Suprapubic skin (tissue), 4 donors: ENCODE data around the gene DMXL1. TPM values are rescaled to one million over a fixed set of nuclear protein-coding genes. Genes with fewer than 3 reads are reported as not detected.

ENCODE experiments used
- DNase-seq, 2 donors: peaks; one replicate each; pipeline ENCODE4 v3.0.0-alpha.2; 2019; ENCODE audit warnings: low spot score in 2 of 2
- H3K27ac ChIP-seq: fragments of 200-600 bp; sonication (generic); one replicate; pipeline ENCODE4 v1.5.1; 2019
- H3K27me3 ChIP-seq: fragments of 200-600 bp; sonication (generic); one replicate; pipeline ENCODE4 v1.5.1; 2019
- H3K36me3 ChIP-seq: fragments of 200-600 bp; sonication (generic); one replicate; pipeline ENCODE4 v1.5.1; 2019
- H3K4me1 ChIP-seq: fragments of 200-600 bp; sonication (generic); one replicate; pipeline ENCODE4 v1.5.1; 2019
- H3K4me3 ChIP-seq: fragments of 200-600 bp; sonication (generic); one replicate; pipeline ENCODE4 v1.5.1; 2019; ENCODE audit warnings: mild to moderate bottlenecking
- H3K9me3 ChIP-seq: fragments of 200-600 bp; sonication (generic); one replicate; pipeline ENCODE4 v1.5.1; 2019
- CTCF ChIP-seq, 2 donors: fragments of 200-600 bp in 1 of 2; fragments of 450-650 bp in 1 of 2; sonication (generic) in 1 of 2; IDR thresholded peaks; one replicate each; pipeline ENCODE4 v1.5.1; 2016 to 2019; ENCODE audit warnings: antibody characterized with exemption in 2 of 2, mild to moderate bottlenecking in 1 of 2, moderate library complexity in 1 of 2
- EP300 ChIP-seq: sonication (generic); formaldehyde crosslinking; IDR thresholded peaks from one replicate; pipeline ENCODE4 v1.6.1; 2017; ENCODE audit warnings: antibody characterized with exemption
- POLR2A ChIP-seq, 2 donors: fragments of 450-650 bp; IDR thresholded peaks; one replicate each; pipeline ENCODE4 v1.6.1; 2017; ENCODE audit warnings: antibody characterized with exemption in 2 of 2, mild to moderate bottlenecking in 2 of 2, moderate library complexity in 2 of 2
- POLR2AphosphoS5 ChIP-seq, 3 donors: sonication (generic); formaldehyde crosslinking; IDR thresholded peaks; one replicate each; pipeline ENCODE4 v1.6.1; 2017; ENCODE audit warnings: antibody characterized with exemption in 3 of 3
- WGBS: methylation state at CpG from one replicate; pipeline ENCODE4 v1.1.5; 2018; 5-methylcytosine and 5-hydroxymethylcytosine counted together
- total RNA-seq, 4 donors: library from RNA; depleted of rRNA; stranded (reverse); fragments of >200 nt; gene quantifications; one replicate each; pipeline ENCODE4 v1.1.0, GENCODE V29; 2016

The DMXL1 gene
- total RNA-seq, 4 donors from 2014 or later: 38.8 to 79.1 (median 47.9) TPM

- 94% methylated on average over 3 of the region's 3 CpGs for WGBS
Measured at GRCh38 chr5:119083679-119084078, 12.8 kb downstream of the DMXL1 start.

GRCh38 chr5:119088438-119088837, 17.6 kb downstream of the DMXL1 start:
- Histone ChIP-seq H3K27ac (no peak overlapping the region), H3K4me3 (no peak overlapping the region), H3K36me3 (no peaks in the 10 kb centered on the region), H3K4me1 (no peaks in the 10 kb centered on the region), H3K27me3 (no peaks in the 10 kb centered on the region), H3K9me3 (peaks cover 6% of the 10 kb centered on the region)
- no peak for DNase-seq
- 71% methylated on average over 2 of the region's 2 CpGs for WGBS
- TF ChIP-seq EP300 (no peak), POLR2A (IDR thresholded peaks at IDR 0.05) (no peak), CTCF (IDR thresholded peaks at IDR 0.05) (no peak), POLR2AphosphoS5 (IDR thresholded peaks at IDR 0.05) (no peak)

More at GRCh38 chr5:119083679-119084078, 12.8 kb downstream of the DMXL1 start:
- TF ChIP-seq EP300 (no peak), POLR2A (IDR thresholded peaks at IDR 0.05) (no peak), CTCF (IDR thresholded peaks at IDR 0.05) (no peak), POLR2AphosphoS5 (IDR thresholded peaks at IDR 0.05) (no peak)
- H3K27ac ChIP-seq: no peak overlapping the region
- H3K9me3 ChIP-seq: no peaks in the 10 kb centered on the region
- H3K27me3 ChIP-seq: no peaks in the 10 kb centered on the region
- no peak for DNase-seq
- H3K36me3 ChIP-seq: no peaks in the 10 kb centered on the region
- peaks cover 26% of the 10 kb centered on the region for H3K4me1 ChIP-seq
- no peak overlapping the region for H3K4me3 ChIP-seq

GRCh38 chr5:119095611-119096010, 24.7 kb downstream of the DMXL1 start:
- TF ChIP-seq EP300: no peak
- TF ChIP-seq POLR2A (IDR thresholded peaks at IDR 0.05): no peak
- no peak for TF ChIP-seq CTCF (IDR thresholded peaks at IDR 0.05)

GRCh38 chr5:119105971-119106370, 35.1 kb downstream of the DMXL1 start:
- Histone ChIP-seq H3K9me3 (no peaks in the 10 kb centered on the region), H3K36me3 (peaks cover 21% of the 10 kb centered on the region), H3K4me3 (no peak overlapping the region), H3K4me1 (no peaks in the 10 kb centered on the region), H3K27me3 (no peaks in the 10 kb centered on the region), H3K27ac (no peak overlapping the region)
- TF ChIP-seq CTCF (IDR thresholded peaks at IDR 0.05) (no peak), POLR2A (IDR thresholded peaks at IDR 0.05) (no peak), POLR2AphosphoS5 (IDR thresholded peaks at IDR 0.05) (no peak), EP300 (no peak)
- DNase-seq: no peak

More at GRCh38 chr5:119095611-119096010, 24.7 kb downstream of the DMXL1 start:
- Histone ChIP-seq H3K27ac (no peak overlapping the region), H3K4me1 (no peaks in the 10 kb centered on the region), H3K9me3 (peaks cover 1% of the 10 kb centered on the region), H3K36me3 (peaks cover 7% of the 10 kb centered on the region), H3K27me3 (no peaks in the 10 kb centered on the region), H3K4me3 (no peak overlapping the region)
- DNase-seq: no peak

- Histone ChIP-seq H3K4me1 (no peaks in the 10 kb centered on the region), H3K9me3 (no peaks in the 10 kb centered on the region), H3K27ac (no peak overlapping the region), H3K4me3 (no peak overlapping the region), H3K36me3 (peaks cover 56% of the 10 kb centered on the region), H3K27me3 (no peaks in the 10 kb centered on the region)
- no peak for DNase-seq
- 93% methylated on average over 5 of the region's 5 CpGs for WGBS
- TF ChIP-seq CTCF (IDR thresholded peaks at IDR 0.05) (no peak), POLR2AphosphoS5 (IDR thresholded peaks at IDR 0.05) (no peak), POLR2A (IDR thresholded peaks at IDR 0.05) (no peak), EP300 (no peak)
Measured at GRCh38 chr5:119112151-119112550, 41.3 kb downstream of the DMXL1 start.
